ENCODE measurements around the gene WWOX.

Gene WWOX

DNA sequence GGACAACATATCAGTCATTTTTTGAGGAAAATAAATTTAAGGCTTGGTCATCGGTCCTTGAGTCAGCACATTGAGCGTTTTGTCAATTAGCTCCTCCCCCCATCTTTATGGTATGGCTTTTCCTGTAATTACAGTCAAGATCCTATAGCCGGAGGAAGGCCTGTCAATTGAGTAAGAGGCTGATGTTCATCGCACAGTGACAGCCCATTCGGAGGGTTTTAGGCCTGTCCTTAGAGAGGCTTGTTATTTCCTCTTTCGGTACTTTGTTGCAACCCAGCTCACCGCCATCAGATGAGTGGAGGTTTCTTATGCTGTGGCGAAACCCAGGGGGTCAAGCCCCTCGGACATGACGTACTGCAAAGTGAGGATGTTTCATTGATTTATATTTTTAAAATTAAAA lies 395.2 kb downstream of the WWOX start:
- H3K4me3 ChIP-seq (ENCODE audit: low read depth, low read length) = no peak overlapping the region
- no peak overlapping the region for H3K9ac ChIP-seq (ENCODE audit: low read depth, low read length)
- peaks cover 8% of the 10 kb centered on the region for H3K4me1 ChIP-seq (ENCODE audit: control insufficient read depth, insufficient read depth, low read length)
- H3K27me3 ChIP-seq (ENCODE audit: control insufficient read depth, insufficient read depth, low read length) = no peaks in the 10 kb centered on the region
- no peaks in the 10 kb centered on the region for H3K9me3 ChIP-seq (ENCODE audit: control insufficient read depth, insufficient read depth, low read length)
- H3K36me3 ChIP-seq (ENCODE audit: control insufficient read depth, insufficient read depth, low read length) = no peaks in the 10 kb centered on the region

DNA sequence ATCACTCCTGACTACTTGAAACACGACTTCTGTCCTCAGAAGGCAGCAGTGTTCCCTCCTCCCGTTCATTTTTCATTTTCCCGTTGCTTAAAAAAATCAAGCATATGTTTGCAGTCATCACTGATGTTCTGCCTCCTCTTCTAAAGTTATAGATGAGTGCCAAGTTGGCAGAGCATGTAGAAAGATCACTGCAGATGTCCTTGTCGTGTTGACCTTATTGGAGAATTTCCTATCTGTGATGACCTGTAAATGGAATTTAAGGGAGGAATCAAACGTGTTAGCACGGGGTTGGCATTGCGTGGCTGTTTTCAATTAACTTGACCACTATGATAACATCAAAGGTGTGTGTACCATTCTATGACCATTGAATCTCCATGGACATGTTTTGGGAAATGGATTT lies 396.7 kb downstream of the WWOX start:
- no peak overlapping the region for H3K9ac ChIP-seq (ENCODE audit: low read depth, low read length)
- peaks cover 8% of the 10 kb centered on the region for H3K4me1 ChIP-seq (ENCODE audit: control insufficient read depth, insufficient read depth, low read length)

DNA sequence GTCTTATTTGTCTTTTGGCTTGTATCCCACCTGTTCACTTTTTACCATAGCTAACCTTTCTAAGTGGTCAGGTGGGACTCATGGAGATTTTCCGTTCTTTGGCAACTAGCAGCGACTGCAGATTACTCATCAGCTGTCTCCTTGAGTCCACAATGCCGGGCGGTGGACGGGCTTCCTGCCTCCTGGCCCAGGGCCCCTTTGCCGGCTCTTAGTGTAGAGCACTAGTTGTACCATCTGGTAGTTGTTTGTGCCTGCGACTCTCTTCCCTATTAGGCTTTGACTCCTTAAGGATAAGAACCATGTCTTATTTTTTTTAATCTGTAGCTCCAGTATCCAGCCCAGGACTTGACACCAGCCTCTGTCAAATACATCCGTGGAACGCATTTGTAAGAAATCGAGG lies 399.9 kb downstream of the WWOX start:
- no peak overlapping the region for H3K4me3 ChIP-seq (ENCODE audit: low read depth, low read length)
- no peaks in the 10 kb centered on the region for H3K27me3 ChIP-seq (ENCODE audit: control insufficient read depth, insufficient read depth, low read length)
- no peaks in the 10 kb centered on the region for H3K36me3 ChIP-seq (ENCODE audit: control insufficient read depth, insufficient read depth, low read length)
- H3K9ac ChIP-seq (ENCODE audit: low read depth, low read length) = no peak overlapping the region
- peaks cover 2% of the 10 kb centered on the region for H3K4me1 ChIP-seq (ENCODE audit: control insufficient read depth, insufficient read depth, low read length)
- H3K9me3 ChIP-seq (ENCODE audit: control insufficient read depth, insufficient read depth, low read length) = no peaks in the 10 kb centered on the region

More for the DNA sequence above, 396.7 kb downstream of the WWOX start:
- H3K36me3 ChIP-seq (ENCODE audit: control insufficient read depth, insufficient read depth, low read length) = no peaks in the 10 kb centered on the region
- no peak overlapping the region for H3K4me3 ChIP-seq (ENCODE audit: low read depth, low read length)
- no peaks in the 10 kb centered on the region for H3K9me3 ChIP-seq (ENCODE audit: control insufficient read depth, insufficient read depth, low read length)
- H3K27me3 ChIP-seq (ENCODE audit: control insufficient read depth, insufficient read depth, low read length) = no peaks in the 10 kb centered on the region

DNA sequence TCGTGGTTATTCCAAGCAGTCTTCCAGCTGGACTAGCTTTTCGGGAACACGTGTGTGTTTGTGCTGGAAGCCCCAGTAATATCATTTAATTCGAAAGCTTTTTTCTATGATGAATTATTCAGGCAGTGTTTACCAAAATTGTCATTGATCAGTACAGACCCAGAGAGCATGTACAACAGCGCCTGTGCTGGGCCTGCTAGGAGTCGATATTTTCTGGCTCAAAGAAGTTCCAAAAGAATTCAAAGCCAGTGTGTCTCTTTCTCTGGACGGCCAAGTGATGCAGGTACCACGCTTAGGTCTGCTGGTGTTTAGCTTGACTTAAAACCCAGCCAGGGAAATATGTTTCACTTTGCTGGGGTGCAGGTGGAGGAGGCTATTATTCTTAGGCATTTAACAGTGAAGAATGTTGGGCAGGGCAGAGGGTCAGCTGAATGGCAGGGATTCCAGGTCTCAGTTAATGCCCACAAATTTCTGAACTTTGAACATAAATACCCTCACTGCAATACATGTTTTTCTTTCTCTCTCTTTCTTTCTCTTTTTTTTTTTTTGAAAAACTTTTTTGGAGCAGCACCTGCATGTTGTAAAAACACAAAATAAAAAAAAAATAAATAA lies 401.3 kb downstream of the WWOX start:
- no peaks in the 10 kb centered on the region for H3K27me3 ChIP-seq (ENCODE audit: control insufficient read depth, insufficient read depth, low read length)
- no peak overlapping the region for H3K9ac ChIP-seq (ENCODE audit: low read depth, low read length)
- H3K36me3 ChIP-seq (ENCODE audit: control insufficient read depth, insufficient read depth, low read length) = no peaks in the 10 kb centered on the region
- no peaks in the 10 kb centered on the region for H3K9me3 ChIP-seq (ENCODE audit: control insufficient read depth, insufficient read depth, low read length)
- H3K4me3 ChIP-seq (ENCODE audit: low read depth, low read length) = no peak overlapping the region
- no peaks in the 10 kb centered on the region for H3K4me1 ChIP-seq (ENCODE audit: control insufficient read depth, insufficient read depth, low read length)

DNA sequence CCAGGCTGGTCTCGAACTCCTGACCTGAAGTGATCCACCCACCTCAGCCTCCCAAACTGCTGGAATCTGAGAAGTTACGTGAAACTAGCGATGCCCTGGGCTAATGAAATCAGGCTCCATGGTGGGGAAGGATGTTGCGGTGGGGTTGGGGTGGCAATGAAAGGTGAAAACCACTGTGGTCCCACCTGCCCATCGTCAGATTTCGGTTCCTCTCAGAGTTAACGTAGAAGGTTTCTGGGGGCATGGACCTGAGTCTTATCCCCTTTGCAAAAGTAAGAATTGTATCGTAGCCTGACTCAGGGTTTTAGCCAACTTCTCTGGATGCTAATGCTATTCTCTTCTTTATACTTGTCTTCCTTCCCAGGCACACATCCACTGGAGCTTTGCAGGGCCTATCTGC lies 402.3 kb downstream of the WWOX start:
- H3K9ac ChIP-seq (ENCODE audit: low read depth, low read length) = no peak overlapping the region
- no peak overlapping the region for H3K4me3 ChIP-seq (ENCODE audit: low read depth, low read length)
- no peaks in the 10 kb centered on the region for H3K4me1 ChIP-seq (ENCODE audit: control insufficient read depth, insufficient read depth, low read length)
- H3K27me3 ChIP-seq (ENCODE audit: control insufficient read depth, insufficient read depth, low read length) = no peaks in the 10 kb centered on the region
- H3K9me3 ChIP-seq (ENCODE audit: control insufficient read depth, insufficient read depth, low read length) = no peaks in the 10 kb centered on the region
- H3K36me3 ChIP-seq (ENCODE audit: control insufficient read depth, insufficient read depth, low read length) = no peaks in the 10 kb centered on the region

DNA sequence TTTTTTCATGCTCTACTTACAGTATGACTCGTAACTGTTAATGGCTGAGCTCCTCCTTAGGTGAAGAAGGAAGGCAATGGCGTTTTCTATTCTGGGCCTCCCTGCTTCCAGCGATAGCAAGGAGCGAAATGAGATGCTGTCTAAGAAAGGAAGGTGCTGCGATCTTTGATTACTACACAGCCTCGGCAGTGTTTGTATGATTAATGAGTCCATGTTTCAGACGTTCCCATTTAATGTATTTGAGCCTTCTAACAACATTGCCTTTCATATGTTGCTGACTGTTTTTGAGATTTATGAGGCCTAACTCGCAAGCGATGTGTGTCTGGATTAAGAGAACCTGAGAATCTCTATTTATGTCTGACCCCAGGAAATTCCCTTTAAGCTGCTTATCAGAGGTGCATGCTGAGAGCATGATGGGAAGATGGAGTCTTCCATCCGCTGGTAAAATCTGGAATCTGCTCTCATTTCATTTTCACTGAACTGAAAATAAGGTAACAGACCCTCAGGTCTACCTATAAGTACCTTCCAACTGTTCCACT lies 403.4 kb downstream of the WWOX start:
- no peaks in the 10 kb centered on the region for H3K27me3 ChIP-seq (ENCODE audit: control insufficient read depth, insufficient read depth, low read length)
- no peak overlapping the region for H3K9ac ChIP-seq (ENCODE audit: low read depth, low read length)
- H3K4me3 ChIP-seq (ENCODE audit: low read depth, low read length) = no peak overlapping the region
- no peaks in the 10 kb centered on the region for H3K4me1 ChIP-seq (ENCODE audit: control insufficient read depth, insufficient read depth, low read length)
- H3K36me3 ChIP-seq (ENCODE audit: control insufficient read depth, insufficient read depth, low read length) = no peaks in the 10 kb centered on the region
- no peaks in the 10 kb centered on the region for H3K9me3 ChIP-seq (ENCODE audit: control insufficient read depth, insufficient read depth, low read length)

DNA sequence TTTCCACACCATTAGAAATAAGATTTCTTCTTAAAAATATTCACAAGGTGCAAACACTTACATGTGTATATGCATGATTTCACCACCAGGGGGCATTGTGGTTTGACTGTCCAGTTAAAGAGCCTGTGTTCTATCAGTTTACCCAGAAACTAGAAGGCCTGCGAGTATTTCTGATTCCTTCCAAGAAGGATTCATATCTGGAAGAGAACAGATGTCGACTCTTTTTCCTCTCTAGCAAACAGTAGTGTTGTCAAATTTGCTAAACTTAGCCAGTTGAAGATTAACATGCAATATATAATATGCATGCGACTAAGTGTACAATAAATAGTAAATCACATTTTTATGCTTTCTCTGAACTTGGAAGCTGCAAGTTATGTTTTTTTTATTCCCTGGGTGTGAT lies 404.1 kb downstream of the WWOX start:
- H3K9ac ChIP-seq (ENCODE audit: low read depth, low read length) = no peak overlapping the region
- H3K27me3 ChIP-seq (ENCODE audit: control insufficient read depth, insufficient read depth, low read length) = no peaks in the 10 kb centered on the region
- H3K36me3 ChIP-seq (ENCODE audit: control insufficient read depth, insufficient read depth, low read length) = no peaks in the 10 kb centered on the region
- H3K9me3 ChIP-seq (ENCODE audit: control insufficient read depth, insufficient read depth, low read length) = no peaks in the 10 kb centered on the region
- H3K4me3 ChIP-seq (ENCODE audit: low read depth, low read length) = no peak overlapping the region
- no peaks in the 10 kb centered on the region for H3K4me1 ChIP-seq (ENCODE audit: control insufficient read depth, insufficient read depth, low read length)

DNA sequence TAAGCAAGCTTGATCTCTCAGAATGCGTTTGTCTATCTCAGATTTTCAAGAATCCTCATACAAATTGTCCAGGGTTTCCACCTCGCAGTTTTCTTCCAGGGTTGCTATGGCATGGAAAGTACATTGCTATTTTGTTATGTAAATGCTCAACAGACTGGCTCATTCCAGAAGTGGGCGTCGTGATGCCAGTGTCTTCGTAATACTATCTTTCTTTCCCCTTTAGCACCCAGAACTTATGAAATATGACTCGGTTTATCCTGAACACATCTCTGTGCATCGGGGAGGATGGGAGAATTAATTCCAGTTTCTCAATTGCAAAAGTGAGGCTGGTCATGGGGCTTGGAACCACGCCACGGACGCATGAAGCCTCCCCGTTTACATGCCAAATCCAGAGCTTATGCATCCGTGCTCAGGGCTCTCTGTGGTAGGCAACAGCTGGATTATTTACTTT lies 405.0 kb downstream of the WWOX start:
- no peaks in the 10 kb centered on the region for H3K9me3 ChIP-seq (ENCODE audit: control insufficient read depth, insufficient read depth, low read length)
- no peaks in the 10 kb centered on the region for H3K36me3 ChIP-seq (ENCODE audit: control insufficient read depth, insufficient read depth, low read length)
- no peak overlapping the region for H3K9ac ChIP-seq (ENCODE audit: low read depth, low read length)
- H3K4me1 ChIP-seq (ENCODE audit: control insufficient read depth, insufficient read depth, low read length) = no peaks in the 10 kb centered on the region
- no peaks in the 10 kb centered on the region for H3K27me3 ChIP-seq (ENCODE audit: control insufficient read depth, insufficient read depth, low read length)
- H3K4me3 ChIP-seq (ENCODE audit: low read depth, low read length) = no peak overlapping the region

DNA sequence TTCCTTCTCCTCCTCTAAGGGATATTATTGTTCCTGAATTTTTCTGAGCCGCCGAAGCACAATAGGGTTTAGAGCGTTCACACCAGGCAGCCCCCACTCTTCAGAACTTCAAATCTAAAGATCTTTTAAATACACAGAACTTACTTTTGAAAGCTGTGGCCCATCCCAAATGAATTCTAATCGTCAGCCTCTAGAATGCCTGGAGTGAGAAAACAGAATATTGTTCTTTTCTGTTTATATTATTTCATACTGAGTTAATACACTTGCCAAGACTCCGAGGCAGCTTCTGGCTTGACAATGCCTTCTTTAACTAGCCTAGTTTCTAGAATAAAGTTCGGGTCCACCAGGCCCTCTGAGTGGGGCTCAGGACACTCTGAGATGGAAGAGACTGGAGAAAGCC lies 405.6 kb downstream of the WWOX start:
- Histone ChIP-seq H3K27me3 (ENCODE audit: control insufficient read depth, insufficient read depth, low read length) (no peaks in the 10 kb centered on the region), H3K9me3 (ENCODE audit: control insufficient read depth, insufficient read depth, low read length) (no peaks in the 10 kb centered on the region), H3K4me1 (ENCODE audit: control insufficient read depth, insufficient read depth, low read length) (no peaks in the 10 kb centered on the region), H3K4me3 (ENCODE audit: low read depth, low read length) (no peak overlapping the region), H3K36me3 (ENCODE audit: control insufficient read depth, insufficient read depth, low read length) (no peaks in the 10 kb centered on the region), H3K9ac (ENCODE audit: low read depth, low read length) (no peak overlapping the region)

DNA sequence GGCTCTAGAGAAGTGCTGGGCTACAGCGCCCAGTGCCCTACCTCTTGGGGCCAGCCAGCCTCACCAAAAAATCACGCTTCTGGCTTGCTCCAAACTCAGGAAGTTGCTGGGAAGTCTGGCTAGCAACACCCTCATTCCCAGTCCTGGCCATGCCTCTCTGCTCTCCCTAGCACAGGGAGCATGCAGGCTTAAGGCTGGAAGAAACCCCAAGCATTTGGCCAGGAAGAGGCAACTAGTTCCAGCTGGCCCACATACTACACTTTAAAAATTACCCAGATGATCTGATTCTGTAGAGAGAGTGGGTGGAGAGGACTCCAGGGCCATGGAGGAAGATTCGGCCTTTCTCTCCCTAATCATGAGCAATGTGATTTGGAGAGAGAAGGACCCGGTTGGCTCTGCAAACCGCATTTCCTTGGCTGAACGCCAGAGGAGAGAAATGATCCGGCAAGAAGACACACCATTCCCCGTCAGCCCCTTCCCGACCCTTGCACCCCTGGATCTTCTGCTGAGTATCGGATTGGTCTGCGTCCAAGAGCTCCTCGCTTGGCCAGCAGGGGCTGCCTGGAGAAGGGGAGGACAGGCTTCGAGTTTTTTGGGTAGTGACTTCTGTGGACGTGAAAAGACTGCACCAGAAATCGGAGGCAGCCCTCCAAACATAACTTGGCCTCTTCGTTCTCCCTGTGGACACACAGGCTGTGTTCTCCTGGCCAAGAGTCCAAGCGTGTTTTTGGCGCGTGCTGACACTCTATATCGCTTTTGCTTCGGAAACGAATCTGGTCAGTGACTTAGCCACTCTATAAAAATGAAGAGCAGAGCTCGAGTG lies 406.3 kb downstream of the WWOX start:
- Histone ChIP-seq H3K9ac (ENCODE audit: low read depth, low read length) (no peak overlapping the region), H3K4me1 (ENCODE audit: control insufficient read depth, insufficient read depth, low read length) (no peaks in the 10 kb centered on the region), H3K9me3 (ENCODE audit: control insufficient read depth, insufficient read depth, low read length) (no peaks in the 10 kb centered on the region), H3K4me3 (ENCODE audit: low read depth, low read length) (no peak overlapping the region), H3K36me3 (ENCODE audit: control insufficient read depth, insufficient read depth, low read length) (no peaks in the 10 kb centered on the region), H3K27me3 (ENCODE audit: control insufficient read depth, insufficient read depth, low read length) (no peaks in the 10 kb centered on the region)

DNA sequence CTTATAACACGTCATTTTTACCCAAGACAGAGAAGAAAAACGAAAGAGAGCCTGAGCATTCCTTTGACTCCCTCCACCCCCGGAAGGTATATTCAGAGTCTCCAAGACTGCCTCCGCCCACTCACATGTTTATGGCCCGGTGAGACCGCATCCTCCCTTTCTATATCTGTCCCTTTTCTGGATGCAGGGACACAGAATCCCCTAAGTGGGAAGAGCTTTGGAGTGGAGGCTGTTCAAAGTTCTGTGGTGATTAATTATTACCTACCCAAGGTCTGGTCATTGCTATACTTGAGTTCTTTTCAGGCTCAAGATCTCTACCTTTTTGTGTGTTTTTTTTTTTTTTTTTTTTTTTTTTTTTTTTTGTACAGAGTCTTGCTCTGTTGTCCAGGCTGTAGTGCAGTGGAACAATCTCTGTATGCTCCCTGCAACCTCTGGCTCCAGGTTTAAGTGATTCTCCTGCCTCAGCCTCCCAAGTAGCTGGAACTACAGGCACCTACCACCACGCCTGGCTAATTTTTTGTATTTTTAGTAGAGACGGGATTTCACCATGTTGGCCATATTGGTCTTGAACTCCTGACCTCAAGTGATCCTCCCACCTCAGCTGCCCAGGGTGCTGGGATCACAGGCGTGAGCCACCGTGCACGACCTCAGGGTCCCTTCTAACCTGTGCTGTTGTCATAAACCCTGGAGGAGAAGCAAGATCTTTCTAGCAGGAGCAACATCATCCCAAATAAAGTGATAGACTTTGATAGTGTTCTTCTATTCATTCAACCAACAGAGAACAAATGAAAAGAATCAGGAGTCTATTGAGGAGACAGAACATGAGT lies 407.1 kb downstream of the WWOX start:
- Histone ChIP-seq H3K36me3 (ENCODE audit: control insufficient read depth, insufficient read depth, low read length) (no peaks in the 10 kb centered on the region), H3K4me3 (ENCODE audit: low read depth, low read length) (no peak overlapping the region), H3K4me1 (ENCODE audit: control insufficient read depth, insufficient read depth, low read length) (no peaks in the 10 kb centered on the region), H3K9ac (ENCODE audit: low read depth, low read length) (no peak overlapping the region), H3K27me3 (ENCODE audit: control insufficient read depth, insufficient read depth, low read length) (no peaks in the 10 kb centered on the region), H3K9me3 (ENCODE audit: control insufficient read depth, insufficient read depth, low read length) (no peaks in the 10 kb centered on the region)
